Frontal cortex (tissue), 4 donors: Measurements from ENCODE around the gene PPOX. TPM values are rescaled to one million over a fixed set of nuclear protein-coding genes. Genes with fewer than 3 reads are reported as not detected.

ENCODE experiments used
- DNase-seq, 2 donors: peaks; one replicate each; pipeline ENCODE4 v3.0.0; 2012; ENCODE audit warnings: low spot score in 2 of 2
- FAIRE-seq: peaks from 2 replicates; lab custom pipeline; 2012; peaks lifted over from hg19 to GRCh38; lab: Jason Lieb, UNC
- small RNA-seq: library from RNA; depleted of rRNA; stranded (forward); fragments of <200 nt; gene quantifications from one replicate; pipeline ENCODE3, GENCODE V24; 2014
- total RNA-seq: library from RNA; depleted of rRNA; stranded (reverse); fragments of >200 nt; gene quantifications from one replicate; pipeline ENCODE4 v1.2.3, GENCODE V29; 2014
- donor health status: control.
- donor health status: control.
- donor health status: control.

The PPOX gene
- total RNA-seq, 1 donor from 2014 or later: 26.5 TPM

GRCh38 chr1:161218301-161219077 is 52.3 kb downstream of the PPOX start:
- no peak for FAIRE-seq
- no peak for DNase-seq

- FAIRE-seq (no peak), DNase-seq (no peak)
These were observed 53.1 kb downstream of the PPOX start for GRCh38 chr1:161219078-161219892.

- no peak for FAIRE-seq
- no peak for DNase-seq
These were observed 53.8 kb downstream of the PPOX start for GRCh38 chr1:161220002-161220401.

Small RNA genes within 50 kb of the gene (small RNA-seq; reads per million reads assigned to genes)
- gene RF01225: not detected

Other genes with a start within 250 kb of the PPOX start
- gene ITLN2, start 211.6 kb upstream of the PPOX start, total RNA-seq: not detected
- 9.4 TPM for gene F11R, start 145.3 kb upstream of the PPOX start, total RNA-seq
- gene TSTD1, start 127.5 kb upstream of the PPOX start, total RNA-seq: 32.6 TPM
- 186 TPM for gene USF1, start 120.4 kb upstream of the PPOX start, total RNA-seq
- gene ARHGAP30, start 96.5 kb upstream of the PPOX start, total RNA-seq: 0.82 TPM
- not detected for gene NECTIN4, start 76.9 kb upstream of the PPOX start, total RNA-seq
- gene KLHDC9, start 68.1 kb upstream of the PPOX start, total RNA-seq: 4.5 TPM
- 53.8 TPM for gene PFDN2, start 48.4 kb upstream of the PPOX start, total RNA-seq
- 14.7 TPM for gene NIT1, start 48.3 kb upstream of the PPOX start, total RNA-seq
- 21.6 TPM for gene DEDD, start 33.8 kb upstream of the PPOX start, total RNA-seq
- gene UFC1, start 12.4 kb upstream of the PPOX start, total RNA-seq: 138 TPM
- gene USP21, start 6.9 kb upstream of the PPOX start, total RNA-seq: 8.2 TPM
- gene B4GALT3, start 11.1 kb downstream of the PPOX start, total RNA-seq: 16.3 TPM
- 0.41 TPM for gene ADAMTS4, start 32.6 kb downstream of the PPOX start, total RNA-seq
- 143 TPM for gene NDUFS2, start 35.9 kb downstream of the PPOX start, total RNA-seq
- gene FCER1G, start 48.9 kb downstream of the PPOX start, total RNA-seq: 2.0 TPM
- not detected for gene APOA2, start 57.2 kb downstream of the PPOX start, total RNA-seq
- 22.4 TPM for gene TOMM40L, start 59.6 kb downstream of the PPOX start, total RNA-seq
- not detected for gene NR1I3, start 71.8 kb downstream of the PPOX start, total RNA-seq
- 6.9 TPM for gene PCP4L1, start 92.3 kb downstream of the PPOX start, total RNA-seq
- gene MPZ, start 143.5 kb downstream of the PPOX start, total RNA-seq: 1.6 TPM
- gene SDHC, start 148.0 kb downstream of the PPOX start, total RNA-seq: 14.7 TPM
- gene CFAP126, start 201.4 kb downstream of the PPOX start, total RNA-seq: not detected